Naive thymus-derived CD4-positive, alpha-beta T cell (primary cell): ENCODE measurements around the gene MED26. TPM values are rescaled to one million over a fixed set of nuclear protein-coding genes. Genes with fewer than 3 reads are reported as not detected.

Experiments
- ATAC-seq: fragments of 150-1000 bp; cut with Tn5 transposase; 2 replicates; pipeline ENCODE4 v1.10.0; 2021; ENCODE audit warnings: mild to moderate bottlenecking, moderate library complexity
- CTCF ChIA-PET: fragments of 350-600 bp; sonication (Branson Sonifier 250); formaldehyde crosslinking; loops from one replicate; lab custom pipeline; 2021; ENCODE audit warnings: antibody characterized with exemption; lab: Charles Lee
- POLR2A ChIA-PET: fragments of 350-600 bp; sonication (Branson Sonifier 250); formaldehyde crosslinking; loops from one replicate; lab custom pipeline; 2021; ENCODE audit warnings: antibody characterized with exemption, inconsistent platforms; lab: Charles Lee
- DNase-seq, 9 donors: peaks; one replicate each; pipeline versions ENCODE4 v3.0.0 to v3.0.0-alpha.2; 2020 to 2022; ENCODE audit warnings: mixed read lengths in 1 of 9
- H3K27ac ChIP-seq: one replicate; pipeline ENCODE4 v1.7.0; 2013; ENCODE audit warnings: mild to moderate bottlenecking, low read depth, low read length, moderate library complexity
- H3K27me3 ChIP-seq, 2 donors: one replicate each; pipeline ENCODE4 v1.7.0; 2013; ENCODE audit warnings: low read length in 2 of 2, mild to moderate bottlenecking in 2 of 2, moderate library complexity in 2 of 2; ENCODE audit not compliant: control insufficient read depth in 2 of 2, insufficient read depth in 2 of 2
- H3K36me3 ChIP-seq, 3 experiments: 1 replicate in 2 of 3; 2 replicates in 1 of 3; pipeline ENCODE4 v1.7.0; 2013; ENCODE audit warnings: low read length in 3 of 3, mild to moderate bottlenecking in 3 of 3, moderate library complexity in 1 of 3; ENCODE audit not compliant: insufficient read depth in 3 of 3, control insufficient read depth in 2 of 3
- H3K4me1 ChIP-seq, 2 donors: one replicate each; pipeline ENCODE4 v1.7.0; 2013; ENCODE audit warnings: low read length in 2 of 2, mild to moderate bottlenecking in 2 of 2, moderate library complexity in 1 of 2; ENCODE audit not compliant: control insufficient read depth in 2 of 2, insufficient read depth in 2 of 2
- H3K4me3 ChIP-seq: 2 replicates; pipeline ENCODE4 v1.7.0; 2013; ENCODE audit warnings: mild to moderate bottlenecking, low read length
- H3K9me3 ChIP-seq, 3 experiments: 1 replicate in 2 of 3; 2 replicates in 1 of 3; pipeline ENCODE4 v1.7.0; 2013; ENCODE audit warnings: low read length in 3 of 3; ENCODE audit not compliant: control insufficient read depth in 2 of 3
- H3K27ac Mint-ChIP-seq, 9 donors: one replicate each; pipeline ENCODE4 v1.8.0; 2020 to 2022; ENCODE audit warnings: mixed read lengths in 9 of 9, mild to moderate bottlenecking in 8 of 9, moderate library complexity in 5 of 9, inconsistent platforms in 2 of 9
- H3K27me3 Mint-ChIP-seq, 5 donors: one replicate each; pipeline ENCODE4 v1.8.0; 2021 to 2022; ENCODE audit warnings: mixed read lengths in 5 of 5, mild to moderate bottlenecking in 1 of 5
- H3K36me3 Mint-ChIP-seq, 5 donors: one replicate each; pipeline ENCODE4 v1.8.0; 2020 to 2022; ENCODE audit warnings: mixed read lengths in 5 of 5, mild to moderate bottlenecking in 3 of 5, inconsistent platforms in 1 of 5
- H3K4me1 Mint-ChIP-seq, 7 donors: one replicate each; pipeline ENCODE4 v1.8.0; 2020 to 2022; ENCODE audit warnings: mixed read lengths in 7 of 7, mild to moderate bottlenecking in 3 of 7, inconsistent platforms in 1 of 7
- H3K4me3 Mint-ChIP-seq, 10 donors: one replicate each; pipeline ENCODE4 v1.8.0; 2020 to 2022; ENCODE audit warnings: mild to moderate bottlenecking in 10 of 10, mixed read lengths in 10 of 10, moderate library complexity in 6 of 10, inconsistent platforms in 2 of 10
- H3K9me3 Mint-ChIP-seq, 11 donors: one replicate each; pipeline ENCODE4 v1.8.0; 2020 to 2022; ENCODE audit warnings: mixed read lengths in 11 of 11, mild to moderate bottlenecking in 4 of 11, inconsistent platforms in 1 of 11, moderate library complexity in 1 of 11
- intact Hi-C, 2 donors: fragments of 100-400 bp; cut with micrococcal nuclease; formaldehyde crosslinking; loops; one replicate each; pipeline ENCODE4 v1.15.1; 2023
- polyA plus RNA-seq, 2 donors: library from polyadenylated mRNA; unstranded; fragments of 300-500 nt; fragmentation: Illumina TruSeq; gene quantifications; one replicate each; pipeline ENCODE4 v1.2.3, GENCODE V29; 2021
- total RNA-seq, 6 experiments: library from RNA in 5 of 6; stranded (reverse) in 5 of 6; gene quantifications; 1 replicate in 5 of 6; 2 replicates in 1 of 6; pipeline ENCODE4 v1.2.3 and lab custom pipeline; 2021 to 2026

MED26 gene
- total and polyA plus RNA-seq, 7 experiments from 2014 or later: 3.3 to 34.3 (median 15.3) TPM

DNA sequence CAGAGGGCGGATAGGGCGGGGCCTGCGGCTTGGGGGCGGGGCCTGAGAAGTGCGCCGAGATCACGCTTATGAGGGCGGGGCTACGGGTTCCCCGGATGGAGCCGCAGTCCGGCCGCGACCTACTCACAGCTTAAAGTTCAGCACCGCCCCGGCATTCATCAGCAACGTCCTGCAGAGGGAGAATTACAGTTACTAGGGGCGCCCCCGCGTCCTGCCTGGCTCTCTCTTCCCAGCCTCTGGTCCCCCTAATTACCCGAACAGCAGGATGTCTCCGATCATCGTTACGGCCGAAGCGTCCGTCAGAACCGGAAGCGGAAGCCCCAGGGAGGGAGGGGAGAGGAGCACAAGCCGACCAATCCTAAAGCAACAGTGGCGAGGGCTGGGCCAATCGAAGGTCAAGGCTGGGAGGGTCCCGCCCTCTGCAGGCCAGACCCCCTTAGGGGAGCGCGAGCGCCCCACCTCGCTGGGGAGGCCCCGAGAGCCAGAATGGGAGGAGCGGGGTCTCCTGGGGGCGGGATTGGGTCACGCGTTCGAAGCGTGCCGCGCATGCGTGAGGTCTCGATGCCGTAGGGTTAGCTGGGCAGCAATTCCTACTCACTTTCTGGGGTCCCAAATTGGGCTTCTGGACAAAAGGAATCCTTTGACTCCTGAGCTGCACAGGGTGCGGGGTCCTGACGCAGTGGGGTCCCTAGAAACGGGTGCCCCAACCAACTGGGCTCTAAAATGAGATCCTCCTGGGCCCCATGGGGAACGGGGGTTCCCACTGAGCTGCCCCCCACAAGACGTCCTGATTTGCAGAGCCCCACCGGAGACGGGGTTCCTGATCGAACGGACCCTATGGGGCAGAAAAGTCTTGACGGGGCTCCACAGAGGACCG is 32.1 kb upstream of the MED26 start, which contains the start of gene SMIM7:
Gene SMIM7 (minus strand): TSS at position 313 of the 877 bp plus-strand sequence. CDS start 34 bp downstream, at position 279.
- Histone ChIP-seq H3K27ac (peak within 1 kb of the TSS; percentile 91), H3K4me3 (peak within 1 kb of the TSS; percentile 74), H3K4me1 (peaks cover 19 to 30% of the 10 kb centered on the region in 2 donors), H3K27me3 (no peaks in the 10 kb centered on the region), H3K9me3 (no peaks in the 10 kb centered on the region), H3K36me3 (peaks cover under 1 to 39% (median 2%) of the 10 kb centered on the region in 3 experiments)
- ChIA-PET CTCF (no interaction called here), POLR2A (interaction anchor here (0.6 to 4.1 kb wide), 14 partner anchors 10 to 607 kb away, joined by 3 to 40 read pairs (median 4); partner anchors contain the start of genes BABAM1, KLF2 and MED26)
- Mint-ChIP-seq H3K27me3 (peaks cover 0 to 24% (median 0%) of the 10 kb centered on the region in 5 donors), H3K27ac (peak within 1 kb of the TSS; percentile 96 to 99 (median 98)), H3K4me3 (peak within 1 kb of the TSS; percentile 88 to 100 (median 98)), H3K36me3 (peaks cover 0 to 24% (median 10%) of the 10 kb centered on the region in 5 donors), H3K4me1 (peaks cover 22 to 55% (median 41%) of the 10 kb centered on the region in 7 donors), H3K9me3 (no peaks in the 10 kb centered on the region)
- peak; percentile 98 for ATAC-seq
- intact Hi-C loops: loop anchor here (1.0 to 2.0 kb wide), 12 partner anchors 32 to 823 kb away; partner anchors contain the start of genes C19orf44 (in 2 of the 2), CALR3 (in 2 of the 2), CHERP (in 2 of the 2) and MED26 (in 2 of the 2)
- peak; percentile 95 to 100 (median 99) for DNase-seq

DNA sequence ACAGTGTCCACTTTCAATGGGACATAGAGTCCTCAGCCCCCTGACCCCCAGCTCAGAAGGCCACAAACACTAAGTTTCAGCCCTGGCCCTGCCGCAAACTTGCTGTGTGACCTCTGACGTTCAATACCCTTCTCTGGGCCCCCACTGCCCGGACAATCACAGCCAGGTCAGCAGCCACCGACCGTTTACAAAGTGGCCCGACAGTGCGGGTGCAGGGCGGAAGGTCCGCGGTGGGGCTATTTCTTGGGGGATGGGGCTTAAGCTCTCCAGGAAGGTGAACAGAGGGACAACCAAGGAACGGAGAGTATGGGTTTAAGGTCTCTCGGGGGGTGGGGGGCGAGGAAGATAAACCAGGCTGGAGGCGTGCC is 31.4 kb upstream of the MED26 start:
- no peak for ATAC-seq
- peaks cover 0 to 24% (median 0%) of the 10 kb centered on the region in 5 donors for H3K27me3 Mint-ChIP-seq
- H3K27me3 ChIP-seq: no peaks in the 10 kb centered on the region
- H3K9me3 Mint-ChIP-seq: no peaks in the 10 kb centered on the region
- H3K27ac Mint-ChIP-seq: peak overlapping the region; percentile 96 to 99 (median 98)
- peaks cover 0 to 30% (median 10%) of the 10 kb centered on the region in 5 donors for H3K36me3 Mint-ChIP-seq
- peak overlapping the region; percentile 74 for H3K4me3 ChIP-seq
- peaks cover 19 to 30% of the 10 kb centered on the region in 2 donors for H3K4me1 ChIP-seq
- peaks cover 22 to 55% (median 46%) of the 10 kb centered on the region in 7 donors for H3K4me1 Mint-ChIP-seq
- peak overlapping the region; percentile 88 to 100 (median 98) for H3K4me3 Mint-ChIP-seq
- CTCF ChIA-PET: no interaction called here
- intact Hi-C loops: loop anchor here in 1 of 2 donors (1.0 to 2.0 kb wide), 2 partner anchors 187 to 823 kb away; no protein-coding TSS in a partner anchor
- H3K36me3 ChIP-seq: peaks cover 6 to 45% (median 7%) of the 10 kb centered on the region in 3 experiments
- H3K27ac ChIP-seq: peak overlapping the region; percentile 91
- DNase-seq: no peak
- POLR2A ChIA-PET: interaction anchor here (0.6 to 4.1 kb wide), 7 partner anchors 10 to 563 kb away, joined by 3 to 40 read pairs (median 4); partner anchors contain the start of gene MED26
- H3K9me3 ChIP-seq: no peaks in the 10 kb centered on the region

- H3K4me1 Mint-ChIP-seq: peaks cover 22 to 53% (median 40%) of the 10 kb centered on the region in 7 donors
- H3K36me3 ChIP-seq: peaks cover 10 to 66% (median 11%) of the 10 kb centered on the region in 3 experiments
- intact Hi-C loops: no loop called here
- peak overlapping the region in 9 of 10 donors; percentile 1 to 88 (median 49) for H3K4me3 Mint-ChIP-seq
- H3K4me3 ChIP-seq: no peak overlapping the region
- H3K9me3 ChIP-seq: no peaks in the 10 kb centered on the region
- CTCF ChIA-PET: no interaction called here
- H3K4me1 ChIP-seq: peaks cover 19 to 30% of the 10 kb centered on the region in 2 donors
- H3K27me3 Mint-ChIP-seq: peaks cover 0 to 12% (median 0%) of the 10 kb centered on the region in 5 donors
- peak overlapping the region in 5 of 9 donors; percentile 1 to 54 (median 22) for H3K27ac Mint-ChIP-seq
- DNase-seq (no peak), ATAC-seq (no peak)
- H3K27ac ChIP-seq: peak overlapping the region; percentile 14
- no peaks in the 10 kb centered on the region for H3K27me3 ChIP-seq
- peaks cover 5 to 45% (median 15%) of the 10 kb centered on the region in 5 donors for H3K36me3 Mint-ChIP-seq
- POLR2A ChIA-PET: no interaction called here
- peaks cover 0 to under 1% (median 0%) of the 10 kb centered on the region in 11 donors for H3K9me3 Mint-ChIP-seq
Observed at GRCh38 chr19:16657384-16657783, 29.4 kb upstream of the MED26 start.

DNA sequence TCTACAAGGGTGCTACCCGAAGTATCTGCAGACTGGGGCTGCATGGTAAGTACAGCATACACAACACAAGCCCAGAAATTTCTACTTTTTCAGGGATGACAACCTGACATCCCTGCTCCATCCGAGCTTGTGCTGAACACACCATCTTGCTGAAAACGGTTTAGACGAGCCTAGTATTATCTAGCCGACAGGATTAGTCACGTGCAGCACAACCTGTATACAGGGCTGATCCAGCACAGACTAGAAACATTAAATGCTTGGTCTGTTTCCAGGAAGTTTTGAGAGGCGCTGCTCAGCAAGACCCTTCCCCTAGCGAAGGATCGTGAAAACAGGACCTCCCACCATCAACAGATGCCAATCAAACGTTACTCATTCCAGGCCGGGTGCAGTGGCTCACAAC is 27.7 kb upstream of the MED26 start:
- peak overlapping the region in 4 of 10 donors; percentile 11 to 41 (median 32) for H3K4me3 Mint-ChIP-seq
- peak overlapping the region in 1 of 9 donors; percentile 26 for H3K27ac Mint-ChIP-seq
- DNase-seq (no peak), ATAC-seq (no peak)
- H3K4me1 Mint-ChIP-seq: peaks cover 22 to 48% (median 38%) of the 10 kb centered on the region in 7 donors
- no peak overlapping the region for H3K4me3 ChIP-seq
- intact Hi-C loops: no loop called here
- H3K27me3 Mint-ChIP-seq: no peaks in the 10 kb centered on the region
- H3K36me3 ChIP-seq: peaks cover 11 to 83% (median 11%) of the 10 kb centered on the region in 3 experiments
- ChIA-PET CTCF (no interaction called here), POLR2A (no interaction called here)
- H3K36me3 Mint-ChIP-seq: peaks cover 12 to 62% (median 28%) of the 10 kb centered on the region in 5 donors
- peaks cover 0 to 2% (median 0%) of the 10 kb centered on the region in 11 donors for H3K9me3 Mint-ChIP-seq
- H3K4me1 ChIP-seq: peaks cover 11 to 23% of the 10 kb centered on the region in 2 donors
- no peaks in the 10 kb centered on the region for H3K9me3 ChIP-seq
- no peak overlapping the region for H3K27ac ChIP-seq
- no peaks in the 10 kb centered on the region for H3K27me3 ChIP-seq

- POLR2A ChIA-PET: no interaction called here
- peak overlapping the region in 3 of 9 donors; percentile 31 to 62 (median 51) for H3K27ac Mint-ChIP-seq
- no peak for ATAC-seq
Observed at GRCh38 chr19:16654627-16655026, 26.6 kb upstream of the MED26 start.

DNA sequence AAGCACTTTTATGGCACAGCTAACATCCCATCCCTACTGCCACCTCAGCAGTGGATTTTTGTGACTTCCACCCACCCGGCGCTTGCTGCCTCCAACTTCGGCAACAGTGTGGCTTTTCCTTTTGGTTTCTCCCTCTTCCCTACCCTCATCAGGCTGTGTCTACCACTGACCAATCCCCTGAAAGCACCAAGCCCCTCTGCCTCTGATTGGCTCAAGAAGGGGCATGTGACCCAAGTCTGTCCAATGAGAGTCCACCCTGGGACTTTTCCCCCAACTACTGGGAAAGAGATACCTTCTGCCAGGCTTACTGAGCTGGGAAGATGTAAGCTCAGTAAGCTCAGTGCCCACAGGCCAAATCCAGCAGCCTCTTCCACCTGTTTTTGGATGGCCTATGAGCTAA is 26.1 kb upstream of the MED26 start:
- ChIA-PET POLR2A (no interaction called here), CTCF (interaction anchor here (0.8 kb wide), 1 partner anchor 60 kb away, joined by 3 read pairs; no protein-coding TSS in a partner anchor)
- intact Hi-C loops: no loop called here
- Mint-ChIP-seq H3K27ac (peak overlapping the region in 1 of 9 donors; percentile 72), H3K27me3 (no peaks in the 10 kb centered on the region), H3K4me1 (peaks cover 28 to 50% (median 39%) of the 10 kb centered on the region in 7 donors), H3K36me3 (peaks cover 12 to 70% (median 34%) of the 10 kb centered on the region in 5 donors), H3K9me3 (peaks cover 0 to 2% (median 0%) of the 10 kb centered on the region in 11 donors), H3K4me3 (no peak overlapping the region)
- Histone ChIP-seq H3K27ac (no peak overlapping the region), H3K27me3 (no peaks in the 10 kb centered on the region), H3K4me1 (peaks cover 7 to 20% of the 10 kb centered on the region in 2 donors), H3K4me3 (no peak overlapping the region), H3K9me3 (no peaks in the 10 kb centered on the region), H3K36me3 (peaks cover 11 to 89% (median 11%) of the 10 kb centered on the region in 3 experiments)
- DNase-seq (no peak), ATAC-seq (no peak)

More at GRCh38 chr19:16654627-16655026, 26.6 kb upstream of the MED26 start:
- Mint-ChIP-seq H3K4me3 (no peak overlapping the region), H3K4me1 (peaks cover 31 to 51% (median 39%) of the 10 kb centered on the region in 7 donors), H3K36me3 (peaks cover 12 to 69% (median 33%) of the 10 kb centered on the region in 5 donors), H3K9me3 (peaks cover 0 to 2% (median 0%) of the 10 kb centered on the region in 11 donors), H3K27me3 (no peaks in the 10 kb centered on the region)
- DNase-seq: no peak
- Histone ChIP-seq H3K9me3 (no peaks in the 10 kb centered on the region), H3K4me1 (peaks cover 11 to 23% of the 10 kb centered on the region in 2 donors), H3K27me3 (no peaks in the 10 kb centered on the region), H3K36me3 (peaks cover 11 to 88% (median 11%) of the 10 kb centered on the region in 3 experiments), H3K4me3 (no peak overlapping the region), H3K27ac (no peak overlapping the region)
- CTCF ChIA-PET: interaction anchor here (0.8 kb wide), 1 partner anchor 61 kb away, joined by 3 read pairs; no protein-coding TSS in a partner anchor
- intact Hi-C loops: no loop called here
